Stimulated activated CD8-positive, alpha-beta memory T cell treated with anti-CD3 and anti-CD28 coated beads, Interleukin-15, amount 100 ng/mL, for 4 hours (primary cell): ENCODE data around the gene RBM39.

Experiments
- DNase-seq, 2 donors: peaks; one replicate each; pipeline ENCODE4 v3.0.0-alpha.2; 2020; ENCODE audit warnings: low read depth in 2 of 2

Gene RBM39

GRCh38 chr20:35674921-35675320 is 67.1 kb downstream of the RBM39 start:
- no peak for DNase-seq

GRCh38 chr20:35673884-35674283 is 68.2 kb downstream of the RBM39 start:
- DNase-seq = no peak

- no peak for DNase-seq
Observed at GRCh38 chr20:35669681-35670080, 72.4 kb downstream of the RBM39 start.

GRCh38 chr20:35669221-35669620 is 72.8 kb downstream of the RBM39 start:
- DNase-seq = no peak

- no peak for DNase-seq
Observed at GRCh38 chr20:35665949-35666288, 76.1 kb downstream of the RBM39 start.

GRCh38 chr20:35664466-35665206 is 77.4 kb downstream of the RBM39 start, which contains the start of the genes CPNE1 and RBM12:
CPNE1 (minus strand) TSS chr20:35664900; CDS start chr20:35632923, 31,977 bp downstream.
RBM12 (minus strand) TSS chr20:35664900; CDS start chr20:35655322, 9,578 bp downstream.
- peak; percentile 85 to 87 for DNase-seq

GRCh38 chr20:35663516-35664465 is 78.3 kb downstream of the RBM39 start:
- DNase-seq = peak; percentile 31 to 43

GRCh38 chr20:35662551-35662950 is 79.5 kb downstream of the RBM39 start:
- no peak for DNase-seq

- DNase-seq = no peak
Observed at GRCh38 chr20:35661908-35662307, 80.2 kb downstream of the RBM39 start.

GRCh38 chr20:35661053-35661452 is 81.0 kb downstream of the RBM39 start:
- DNase-seq = no peak

- no peak for DNase-seq
Observed at GRCh38 chr20:35660122-35660937, 81.7 kb downstream of the RBM39 start.

- DNase-seq = no peak
Observed at GRCh38 chr20:35657271-35657670, 84.8 kb downstream of the RBM39 start.

- DNase-seq = no peak
Observed at GRCh38 chr20:35654415-35654814, 87.6 kb downstream of the RBM39 start.

GRCh38 chr20:35653893-35654292 is 88.2 kb downstream of the RBM39 start:
- DNase-seq = no peak
